GM21737 (cell line): ENCODE data around the gene NOVA2.

ENCODE experiments used
- ATAC-seq: cut with Tn5 transposase; IDR thresholded peaks from one replicate; pipeline ENCODE4 v1.9.1; 2021; ENCODE audit warnings: mild to moderate bottlenecking, moderate library complexity; ENCODE audit not compliant: unreplicated experiment

NOVA2 gene, protein sequence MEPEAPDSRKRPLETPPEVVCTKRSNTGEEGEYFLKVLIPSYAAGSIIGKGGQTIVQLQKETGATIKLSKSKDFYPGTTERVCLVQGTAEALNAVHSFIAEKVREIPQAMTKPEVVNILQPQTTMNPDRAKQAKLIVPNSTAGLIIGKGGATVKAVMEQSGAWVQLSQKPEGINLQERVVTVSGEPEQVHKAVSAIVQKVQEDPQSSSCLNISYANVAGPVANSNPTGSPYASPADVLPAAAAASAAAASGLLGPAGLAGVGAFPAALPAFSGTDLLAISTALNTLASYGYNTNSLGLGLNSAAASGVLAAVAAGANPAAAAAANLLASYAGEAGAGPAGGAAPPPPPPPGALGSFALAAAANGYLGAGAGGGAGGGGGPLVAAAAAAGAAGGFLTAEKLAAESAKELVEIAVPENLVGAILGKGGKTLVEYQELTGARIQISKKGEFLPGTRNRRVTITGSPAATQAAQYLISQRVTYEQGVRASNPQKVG

DNA sequence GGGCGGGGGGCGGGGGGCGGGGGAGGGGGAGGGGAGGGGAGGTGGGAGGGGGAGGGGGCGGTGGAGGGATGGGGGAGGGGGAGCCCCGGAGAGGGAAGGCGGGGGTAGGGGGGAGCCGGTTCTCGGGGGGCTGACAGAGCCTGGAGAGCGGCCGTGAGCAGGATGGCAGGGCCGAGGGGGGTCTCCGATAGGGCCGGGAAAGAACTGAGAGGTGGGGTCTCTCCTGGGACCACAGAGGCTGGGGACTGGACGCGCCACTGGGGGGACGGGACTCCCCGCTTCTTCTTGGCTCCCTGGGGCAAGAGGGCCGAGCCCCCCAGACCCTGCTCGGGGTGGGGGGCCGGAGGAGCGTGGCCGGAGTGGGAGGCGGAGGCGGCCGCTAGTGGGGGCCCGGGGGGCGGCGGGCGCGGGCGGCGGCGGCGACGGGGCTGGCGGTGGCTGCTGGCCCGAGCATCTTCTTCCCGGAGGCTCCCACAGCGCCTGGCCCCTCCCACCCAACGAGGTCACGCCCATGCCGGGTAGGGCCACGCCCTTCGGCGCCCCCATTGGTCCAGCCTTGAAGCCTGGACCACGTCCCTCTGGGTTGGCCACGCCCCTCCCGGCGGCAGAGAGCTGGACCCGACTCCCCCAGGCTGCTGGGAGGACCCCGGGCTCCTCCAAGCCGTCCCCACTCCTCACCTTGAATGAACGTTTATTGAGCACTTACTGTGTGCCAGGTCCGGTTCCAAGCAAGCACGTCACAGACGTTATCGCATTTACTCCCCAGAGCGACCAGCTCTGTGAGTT lies at the start of gene NOVA2:
Gene NOVA2, minus strand, starts transcription at position 313 of the 786 bp plus-strand sequence. CDS start 514 bp downstream, outside the sequence.
- no peak for ATAC-seq

DNA sequence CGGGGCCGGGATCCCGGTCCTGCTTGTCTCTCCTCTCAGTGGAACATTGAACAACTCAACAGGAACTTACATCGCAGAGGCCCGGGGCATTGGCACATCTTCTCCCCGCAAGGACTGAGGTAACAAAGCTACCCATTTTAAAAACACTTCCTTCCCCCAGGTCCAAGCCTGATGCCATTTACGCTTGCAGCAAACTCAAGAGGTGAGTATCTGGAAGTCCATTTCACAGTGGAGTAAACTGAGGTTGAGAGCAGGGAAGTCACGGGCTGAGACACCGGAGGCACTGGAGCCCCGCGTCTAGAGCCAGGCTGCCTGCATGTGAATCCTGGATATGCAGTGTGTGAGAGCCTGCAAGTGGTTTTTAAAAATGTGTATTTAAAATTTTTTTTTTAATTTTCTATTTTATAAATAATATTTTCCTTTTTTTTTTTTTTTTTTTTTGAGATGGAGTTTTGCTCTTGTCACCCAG lies 49.7 kb upstream of the NOVA2 start:
- ATAC-seq: no peak

DNA sequence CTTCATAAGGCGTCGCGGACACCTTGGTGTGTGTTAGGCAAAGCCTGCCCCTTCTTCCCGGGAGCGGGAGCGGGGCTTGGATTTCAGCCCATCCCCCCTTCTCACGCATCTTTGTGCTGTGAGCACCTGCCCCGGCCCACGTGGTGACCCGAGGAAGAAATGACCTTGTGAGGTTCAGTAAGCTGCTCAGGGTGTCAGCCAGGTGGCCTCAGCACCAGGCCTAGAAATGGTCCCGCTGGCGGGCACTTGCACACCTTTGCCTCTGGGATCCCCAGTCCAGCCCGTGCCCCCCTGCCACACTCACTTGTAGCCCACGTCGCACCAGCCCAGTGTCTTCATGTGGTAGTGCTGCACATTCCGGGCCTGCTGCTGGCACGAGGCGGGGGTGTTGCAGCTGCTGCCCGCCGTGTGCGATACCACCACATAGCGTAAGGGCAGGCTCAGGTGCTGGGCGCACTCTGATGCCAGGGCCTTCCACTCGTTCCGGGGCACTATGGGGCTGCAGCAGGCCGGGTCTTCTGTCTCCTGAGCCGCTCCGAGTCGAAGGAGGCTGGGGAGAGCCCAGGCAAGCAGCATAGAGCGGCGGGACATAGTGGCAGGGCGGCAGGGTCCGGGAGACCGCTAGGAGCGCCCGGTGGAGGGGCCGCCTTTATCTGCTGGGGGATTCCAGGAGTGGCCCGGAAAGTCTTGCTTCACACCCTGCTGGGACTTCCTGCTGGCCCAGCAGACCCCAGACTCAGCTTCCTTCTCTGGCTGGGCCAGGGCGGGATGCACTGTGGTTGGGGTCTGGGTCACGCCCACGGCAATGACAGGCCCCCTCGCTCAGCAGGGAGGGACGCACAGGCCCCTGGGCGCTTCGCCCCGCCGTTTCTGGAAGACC lies 49.0 kb upstream of the NOVA2 start, which contains the start of gene PGLYRP1:
Gene PGLYRP1, minus strand, starts transcription at position 623 of the 880 bp plus-strand sequence. Its CDS starts 32 bp downstream, at position 591.
- ATAC-seq: no peak

DNA sequence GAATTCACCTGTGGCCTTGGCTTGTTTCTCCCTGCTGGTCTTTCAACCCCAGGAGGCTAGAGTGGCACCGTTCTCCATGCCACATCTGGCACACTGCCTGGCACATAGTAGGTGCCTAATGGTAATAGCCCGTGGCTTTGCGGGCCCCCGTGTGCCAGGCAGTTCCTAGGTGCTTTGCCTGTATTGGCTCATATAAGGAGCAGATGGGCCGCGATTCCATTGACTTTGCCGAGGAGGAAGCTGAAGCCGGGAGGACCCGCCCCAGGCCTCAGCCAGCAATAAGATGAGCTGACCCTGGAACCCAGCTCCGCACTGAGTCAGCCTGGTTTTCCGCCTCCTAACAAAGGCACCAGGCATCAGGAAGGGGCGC lies 48.4 kb upstream of the NOVA2 start:
- no peak for ATAC-seq

DNA sequence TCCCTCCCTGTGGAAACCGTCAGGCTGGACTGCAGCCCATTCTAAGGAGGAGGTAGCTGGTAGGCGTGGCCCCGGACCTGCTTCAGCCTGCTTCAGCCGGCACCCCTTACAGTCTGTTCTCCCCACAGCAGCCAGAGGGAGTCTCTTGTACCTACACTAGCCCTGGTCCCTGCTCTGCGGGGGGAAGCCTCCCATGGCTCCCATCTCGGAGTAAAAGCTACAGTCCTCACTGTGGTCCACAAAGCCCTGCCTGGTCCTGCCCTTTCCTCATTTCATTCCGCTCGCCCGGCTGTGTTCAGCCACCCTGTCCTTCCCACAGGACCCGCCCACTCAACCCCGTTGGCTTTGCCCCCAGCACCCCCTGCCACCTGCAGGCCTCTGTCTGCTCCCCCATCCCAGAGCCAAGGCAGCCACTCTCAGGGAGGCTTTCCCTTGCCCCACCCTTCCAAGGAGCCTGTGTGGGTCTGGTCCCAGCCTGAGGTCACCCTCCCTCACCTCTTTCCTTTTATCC lies 47.9 kb upstream of the NOVA2 start:
- ATAC-seq: no peak

DNA sequence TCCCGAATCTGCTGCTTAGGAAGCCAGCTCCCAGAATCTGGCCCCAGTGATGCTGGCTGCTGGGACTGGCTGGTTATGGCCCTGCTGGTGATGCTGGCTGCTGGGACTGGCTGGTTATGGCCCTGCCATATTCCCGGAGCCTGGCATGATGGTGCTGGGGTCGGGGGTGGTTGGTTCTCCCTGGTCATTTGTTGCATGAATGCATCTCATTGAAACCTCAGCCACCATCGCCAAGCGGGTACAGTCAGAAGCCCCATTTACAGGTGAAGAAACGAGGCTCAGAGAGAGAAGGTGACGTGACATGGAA lies 47.1 kb upstream of the NOVA2 start:
- ATAC-seq: no peak

DNA sequence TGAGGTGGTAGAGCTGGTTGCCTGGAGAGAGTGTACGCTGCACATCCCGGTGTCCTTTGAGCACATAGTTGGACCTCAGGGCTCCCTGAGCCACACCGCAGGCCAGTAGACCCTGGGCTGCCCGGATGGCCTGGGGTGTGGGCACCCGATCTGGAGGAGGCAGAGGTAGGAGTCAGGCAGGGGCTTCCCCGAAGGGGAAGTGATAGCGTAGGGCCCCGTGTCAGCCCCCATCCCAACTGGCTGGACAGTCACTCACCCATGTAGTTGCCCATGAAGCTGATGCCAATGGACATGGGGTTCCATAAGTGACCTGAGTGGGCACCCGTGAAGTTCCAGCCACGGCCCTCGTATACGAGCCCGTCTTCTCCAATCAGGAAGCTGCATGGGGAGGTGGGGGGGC lies 45.6 kb upstream of the NOVA2 start:
- no peak for ATAC-seq

DNA sequence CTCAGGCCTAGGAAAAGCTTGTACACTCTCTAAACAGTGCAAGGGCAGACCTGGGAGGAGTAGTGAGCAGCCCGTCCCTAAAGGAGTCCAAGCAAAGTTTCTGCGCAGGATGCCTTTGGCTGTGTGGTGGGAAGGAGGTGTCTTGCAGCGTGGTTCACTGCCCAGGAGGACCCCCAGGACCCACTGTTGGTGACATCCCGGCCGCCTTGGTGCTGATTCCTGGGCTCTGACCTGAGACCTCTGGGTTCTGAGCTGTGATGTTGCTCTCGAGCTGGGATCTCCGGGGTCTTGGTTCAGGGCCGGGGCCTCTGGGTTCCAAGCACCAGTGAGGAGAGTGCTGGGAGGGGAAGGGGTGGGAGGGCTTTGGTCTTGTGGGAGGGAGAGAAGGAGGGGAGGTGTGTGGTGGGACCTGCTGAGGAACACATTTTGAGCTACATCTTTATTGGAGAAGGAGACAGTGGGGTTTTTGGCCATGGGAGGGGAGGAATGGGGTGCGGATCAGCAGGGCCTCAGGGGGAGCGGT lies 45.1 kb upstream of the NOVA2 start:
- ATAC-seq: no peak

DNA sequence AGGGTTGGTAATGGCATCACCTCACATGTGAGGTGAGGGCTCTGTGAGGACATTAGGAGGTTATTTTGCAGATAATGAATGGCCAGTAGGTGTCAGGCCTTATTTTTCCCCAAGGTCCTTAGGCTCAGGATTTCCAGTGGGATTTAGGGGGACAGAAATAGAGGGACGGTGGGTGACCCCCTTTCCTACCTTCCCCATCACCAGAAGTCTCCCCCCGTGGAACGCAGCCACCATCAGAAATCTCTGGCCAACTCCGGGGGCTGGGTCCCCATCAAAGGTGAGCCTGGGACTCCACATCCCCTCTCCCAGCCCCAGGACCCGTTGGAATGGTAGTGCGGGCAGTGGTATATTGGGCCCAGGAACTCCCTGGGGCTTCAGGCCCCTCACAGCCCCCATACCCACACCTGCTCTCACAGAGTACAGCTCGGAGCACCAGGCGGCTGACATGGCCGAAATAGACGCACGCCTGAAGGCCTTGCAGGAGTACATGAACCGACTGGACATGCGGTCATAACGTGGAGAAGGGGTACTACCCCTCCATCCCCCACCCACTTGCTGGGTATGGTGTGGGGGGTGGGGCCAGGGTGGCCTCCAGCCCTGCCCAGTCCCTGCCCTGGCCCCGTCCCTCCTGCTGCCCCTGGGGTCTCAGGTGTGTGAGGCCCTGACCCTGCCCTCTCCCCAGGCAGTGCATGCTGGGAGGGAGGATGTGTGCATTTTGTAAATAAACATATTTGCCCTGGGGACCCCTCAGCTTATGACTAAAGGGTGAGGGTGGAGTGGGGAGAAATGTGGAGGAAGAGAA lies 44.4 kb upstream of the NOVA2 start:
- ATAC-seq: no peak

DNA sequence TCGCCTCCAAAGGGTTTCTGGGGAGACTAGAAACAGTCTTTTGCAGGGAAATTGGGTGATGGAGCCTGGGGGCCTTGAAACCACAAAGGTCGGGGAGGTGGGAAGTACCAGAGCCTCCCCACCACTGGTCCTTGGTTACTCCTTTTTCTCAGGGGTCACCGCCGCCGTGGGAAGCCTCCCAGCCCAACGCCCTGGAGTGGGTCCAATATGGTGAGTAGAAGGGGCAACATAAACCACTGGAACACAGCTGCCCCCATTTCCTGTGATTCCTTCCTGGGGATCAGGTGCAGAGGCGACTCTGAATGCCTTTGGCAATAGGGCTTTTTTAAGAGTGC lies 43.4 kb upstream of the NOVA2 start:
- ATAC-seq: no peak

DNA sequence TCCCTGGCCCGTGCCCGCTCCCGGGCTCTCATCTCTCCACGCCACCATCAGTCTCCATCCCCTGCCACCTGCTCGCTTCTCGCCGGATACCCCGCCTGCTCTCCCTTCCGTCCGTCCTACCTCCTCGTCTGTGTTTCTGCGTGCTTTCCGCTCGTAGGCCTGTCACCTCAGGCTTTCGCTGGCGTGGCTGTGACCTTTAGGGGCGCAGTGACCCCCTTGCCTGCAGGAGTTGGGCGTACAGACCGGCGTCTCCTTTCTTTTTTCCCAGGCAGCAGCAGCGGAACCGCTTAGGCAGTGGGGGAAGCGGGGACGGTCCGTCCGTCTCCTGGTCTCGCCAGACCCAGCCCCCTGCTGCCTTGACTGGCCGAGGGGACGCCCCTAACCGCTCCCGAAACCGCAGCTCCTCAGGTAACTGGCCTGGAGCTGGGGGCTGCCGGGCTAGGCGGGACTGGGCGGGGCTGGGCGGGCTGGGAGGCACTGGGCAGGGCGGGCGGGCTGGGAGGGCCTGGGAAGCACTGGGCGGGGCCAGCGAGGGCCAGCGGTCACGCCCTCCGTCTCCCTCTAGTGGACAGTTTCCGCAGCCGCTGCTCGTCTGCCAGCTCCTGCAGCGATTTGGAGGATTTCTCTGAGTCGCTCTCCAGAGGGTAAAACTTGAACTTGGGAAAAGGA lies 42.9 kb upstream of the NOVA2 start:
- no peak for ATAC-seq

DNA sequence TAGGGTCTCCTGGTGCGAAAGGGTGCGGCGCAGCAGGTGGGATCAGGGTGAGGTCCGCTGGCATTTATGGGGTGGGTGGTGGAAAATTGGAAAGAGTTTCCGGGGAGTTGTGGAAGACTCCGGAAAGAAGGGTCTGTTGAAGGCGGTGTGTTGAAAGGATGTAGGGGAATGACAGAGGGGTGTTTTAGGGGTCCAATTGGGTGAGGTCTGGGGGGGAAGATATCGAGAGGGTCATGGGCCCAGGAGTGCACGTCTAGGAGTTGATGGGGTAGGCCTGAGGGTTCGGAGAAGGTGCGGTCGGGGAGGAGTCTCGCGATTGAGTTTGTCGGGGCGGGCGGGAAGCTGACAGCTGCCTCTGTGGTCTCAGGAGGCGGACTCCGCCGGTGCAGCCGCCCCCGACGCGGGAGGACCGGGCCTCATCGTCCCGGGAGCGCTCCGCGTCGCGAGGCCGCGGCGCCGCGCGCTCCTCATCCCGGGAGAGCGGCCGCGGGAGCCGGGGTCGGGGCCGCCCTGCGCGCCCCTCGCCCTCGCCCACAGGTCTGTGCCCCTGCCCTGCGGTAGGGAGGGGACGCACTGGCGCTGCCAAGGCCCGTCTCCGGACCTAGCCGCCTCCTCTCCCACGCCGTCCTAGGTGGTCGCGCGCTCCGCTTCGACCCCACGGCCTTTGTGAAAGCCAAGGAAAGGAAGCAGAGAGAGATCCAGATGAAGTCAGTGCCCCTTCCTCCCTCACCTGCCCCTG lies 42.2 kb upstream of the NOVA2 start:
- no peak for ATAC-seq

DNA sequence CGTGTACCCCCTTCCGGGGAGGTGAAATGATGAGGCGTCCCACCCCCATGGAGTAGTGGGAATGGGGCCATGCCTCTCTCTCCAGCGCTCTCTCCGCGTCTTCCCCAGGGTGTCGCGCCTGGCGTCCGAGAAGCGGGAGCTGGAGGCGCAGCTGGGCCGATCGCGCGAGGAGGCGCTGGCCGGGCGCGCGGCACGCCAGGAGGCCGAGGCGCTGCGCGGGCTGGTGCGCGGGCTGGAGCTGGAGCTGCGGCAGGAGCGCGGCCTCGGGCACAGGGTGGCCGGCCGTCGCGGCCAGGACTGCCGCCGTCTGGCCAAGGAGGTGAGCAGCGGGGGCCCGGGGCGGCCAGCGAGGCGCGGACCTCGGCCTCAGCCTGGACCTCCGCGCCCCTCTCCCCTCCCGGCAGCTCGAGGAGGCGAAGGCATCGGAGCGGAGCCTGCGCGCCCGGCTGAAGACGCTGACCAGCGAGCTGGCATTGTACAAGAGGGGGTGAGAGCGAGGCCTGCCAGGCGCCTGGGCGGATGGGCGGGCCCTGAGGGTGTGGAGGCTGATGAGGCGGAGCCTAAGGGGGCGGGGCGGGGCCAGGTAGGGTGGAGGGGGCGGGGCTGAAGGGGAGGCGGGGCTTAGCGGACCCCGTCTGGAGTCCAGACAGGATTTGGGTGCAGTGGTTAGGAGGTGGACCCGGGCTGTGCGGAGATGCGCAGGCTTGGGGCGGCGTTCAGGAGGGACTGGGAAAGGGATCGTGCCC lies 41.4 kb upstream of the NOVA2 start:
- ATAC-seq: no peak

DNA sequence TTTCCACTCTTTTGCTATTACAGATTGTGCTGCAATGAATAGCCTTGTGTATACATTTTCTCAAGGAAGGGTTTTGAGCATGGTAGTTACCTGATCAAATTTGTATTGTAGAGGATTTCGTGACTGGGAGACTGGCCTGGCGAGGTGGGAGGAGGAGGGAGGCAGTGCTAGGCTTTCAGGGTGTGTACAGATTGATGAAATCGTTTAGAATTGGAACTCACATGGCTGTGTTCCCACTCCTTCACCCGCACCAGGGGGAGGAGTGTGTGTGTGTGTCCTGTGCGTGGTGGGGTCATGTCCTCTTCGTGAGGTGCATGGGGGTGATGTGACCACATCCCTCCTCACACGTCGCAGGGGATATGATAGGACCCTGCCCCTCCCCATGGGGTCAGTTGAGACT lies 40.9 kb upstream of the NOVA2 start:
- ATAC-seq: no peak

DNA sequence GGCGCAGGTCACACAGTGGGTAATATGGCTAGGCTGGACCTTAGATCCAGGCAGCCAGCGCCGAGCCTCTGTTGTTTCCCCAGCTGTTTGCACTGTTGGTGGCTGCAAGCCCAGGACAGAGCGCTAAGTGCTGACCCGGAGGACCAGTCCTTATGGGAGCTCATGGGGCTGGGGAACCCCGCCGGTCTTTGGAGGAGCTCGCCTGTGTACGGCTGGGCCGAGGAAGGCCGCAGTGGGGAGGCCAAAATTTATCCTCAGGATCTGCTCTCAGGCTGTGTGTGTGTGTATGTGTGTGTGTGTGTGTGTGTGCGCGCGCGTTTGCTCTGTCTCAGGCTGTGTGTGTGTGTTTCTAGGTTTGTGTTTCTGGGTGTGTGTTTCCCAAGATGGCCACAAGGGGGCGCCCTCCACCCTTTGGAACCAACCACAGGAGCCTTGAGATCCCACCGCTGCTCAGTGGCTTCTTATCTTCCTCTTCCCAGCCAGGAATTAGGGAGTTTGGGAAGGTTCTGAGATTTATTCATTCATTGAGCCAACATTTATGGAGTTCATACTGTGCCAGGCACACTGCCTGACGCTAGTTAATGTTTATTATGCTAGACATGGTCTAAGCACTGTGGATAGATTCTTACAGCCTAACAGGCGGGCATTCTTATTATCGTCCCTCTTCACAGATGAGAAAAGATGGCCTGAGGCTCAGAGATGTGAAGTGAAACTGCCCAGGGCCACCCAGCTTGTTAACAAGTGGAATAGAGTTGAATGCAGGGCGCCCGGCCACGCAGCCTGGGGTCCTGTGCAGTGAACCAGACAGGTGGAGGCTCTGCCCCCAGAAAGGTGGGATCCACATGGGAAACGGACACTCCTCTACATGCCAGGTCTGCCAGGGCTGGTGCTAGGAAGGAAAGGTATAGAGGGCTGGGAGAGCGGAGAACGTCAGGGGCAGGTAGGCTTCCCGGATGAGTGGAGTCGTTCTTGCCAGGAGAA lies 36.2 kb upstream of the NOVA2 start:
- no peak for ATAC-seq

DNA sequence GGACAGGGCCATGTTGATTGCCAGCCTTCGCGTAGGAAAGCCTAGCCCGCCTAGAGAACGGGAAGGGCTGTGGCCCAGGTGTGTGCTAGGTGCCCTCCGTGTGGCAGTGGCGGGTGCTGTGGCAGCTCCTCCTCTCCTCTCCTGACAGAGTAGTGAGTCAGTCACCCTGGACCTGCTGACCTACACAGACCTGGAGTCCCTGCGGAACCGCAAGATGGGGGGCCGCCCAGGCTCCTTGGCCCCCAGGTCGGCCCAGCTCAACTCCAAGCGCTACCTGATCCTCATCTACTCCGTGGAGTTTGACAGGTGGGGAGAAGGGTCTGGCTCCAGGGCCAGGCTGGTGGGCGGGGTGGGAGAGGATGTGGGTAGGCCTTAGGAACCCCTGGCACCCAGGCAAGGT lies 32.7 kb upstream of the NOVA2 start:
- ATAC-seq: no peak
